CD4-positive, alpha-beta T cell treated with Interleukin-21 for 1 hour (primary cell): Measurements from ENCODE around the gene EXOC6B.

Experiments
- DNase-seq: peaks from one replicate; pipeline ENCODE4 v3.0.0-alpha.2; 2020

Gene EXOC6B

GRCh38 chr2:72330652-72331051 lies 495.2 kb downstream of the EXOC6B start:
- no peak for DNase-seq

GRCh38 chr2:72326759-72327158 lies 499.1 kb downstream of the EXOC6B start:
- no peak for DNase-seq

- no peak for DNase-seq
Observed at GRCh38 chr2:72325592-72326422, 500.0 kb downstream of the EXOC6B start.

DNA sequence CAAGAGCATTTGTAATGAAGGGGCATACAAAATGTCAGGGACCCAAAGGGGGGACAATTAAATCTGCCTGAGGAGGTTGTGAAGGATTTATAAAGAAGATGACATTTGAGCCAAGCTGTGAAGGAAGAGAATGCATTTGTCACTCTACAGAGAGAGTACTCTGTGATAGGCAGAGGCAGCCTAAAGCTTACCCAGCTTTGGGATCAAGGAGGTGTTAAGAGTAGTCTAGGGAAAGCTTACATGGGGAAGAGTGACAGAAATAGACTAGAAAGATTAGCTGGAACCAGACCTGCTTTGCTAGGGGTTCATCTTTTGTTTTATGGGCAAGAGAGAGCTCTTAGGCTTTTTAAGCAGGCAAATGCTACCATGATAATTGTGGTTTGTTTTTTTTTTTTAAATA lies 509.1 kb downstream of the EXOC6B start:
- no peak for DNase-seq

DNA sequence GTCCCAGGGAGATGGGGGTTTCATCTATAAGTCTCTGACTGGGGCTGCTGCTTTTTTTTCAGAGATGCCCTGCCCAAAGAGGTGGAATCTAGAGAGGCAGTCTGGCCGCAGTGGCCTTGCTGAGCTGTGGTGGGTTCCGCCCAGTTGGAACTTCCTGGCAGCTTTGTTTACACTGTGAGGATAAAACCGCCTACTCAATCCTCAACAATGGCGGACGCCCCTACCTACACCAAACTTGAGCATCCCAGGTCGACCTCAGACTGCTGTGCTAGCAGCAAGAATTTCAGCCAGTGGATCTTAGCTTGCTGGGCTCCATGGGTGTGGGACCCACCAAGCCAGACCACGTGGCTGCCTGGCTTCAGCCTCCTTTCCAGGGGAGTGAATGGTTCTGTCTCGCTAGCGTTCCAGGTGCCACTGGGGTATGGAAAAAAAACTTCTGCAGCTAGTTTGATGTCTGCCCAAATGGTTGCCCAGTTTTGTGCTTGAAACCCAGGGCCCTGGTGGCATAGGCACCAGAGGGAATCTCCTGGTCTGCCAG lies 525.6 kb downstream of the EXOC6B start:
- DNase-seq = no peak

DNA sequence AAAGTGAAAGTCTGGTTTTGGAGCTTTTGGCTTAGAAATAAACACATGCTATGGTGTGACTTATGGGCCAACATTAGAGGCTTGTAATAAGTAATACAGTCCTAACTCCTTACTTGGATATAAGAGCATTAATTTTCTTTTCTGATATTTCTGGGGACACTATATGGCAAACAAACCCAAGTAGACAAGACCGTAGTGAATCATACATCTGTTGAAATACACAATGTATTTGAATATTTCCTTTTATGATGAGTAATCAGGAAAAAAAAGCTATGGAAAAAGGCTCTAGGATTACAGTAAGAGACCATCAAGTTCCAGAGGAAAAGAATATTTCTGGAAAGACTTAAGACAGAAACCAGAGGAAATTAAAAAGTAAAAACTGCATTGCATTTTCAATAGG lies 532.2 kb downstream of the EXOC6B start:
- DNase-seq = no peak

- DNase-seq = no peak
Observed at GRCh38 chr2:72292433-72292832, 533.4 kb downstream of the EXOC6B start.

- no peak for DNase-seq
Observed at GRCh38 chr2:72291059-72291458, 534.8 kb downstream of the EXOC6B start.

DNA sequence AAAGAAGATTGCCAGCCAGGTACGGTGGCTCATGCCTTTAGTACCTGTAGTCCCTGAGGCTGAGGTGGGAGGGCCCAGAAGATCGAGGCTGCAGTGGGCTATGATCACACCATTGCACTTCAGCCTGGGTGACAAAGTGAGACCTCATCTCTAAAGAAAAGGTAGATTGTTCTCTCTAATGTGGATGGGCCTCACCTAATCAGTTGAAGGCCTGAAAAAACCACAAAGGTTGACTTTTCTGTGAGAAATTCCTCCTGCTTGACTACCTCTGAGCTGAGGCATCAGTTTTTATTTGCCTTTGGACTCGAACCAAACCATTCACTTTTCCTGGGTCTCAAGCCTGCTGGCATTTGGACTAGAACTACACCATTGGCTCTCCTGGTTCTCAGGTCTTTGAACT lies 536.1 kb downstream of the EXOC6B start:
- DNase-seq = no peak

DNA sequence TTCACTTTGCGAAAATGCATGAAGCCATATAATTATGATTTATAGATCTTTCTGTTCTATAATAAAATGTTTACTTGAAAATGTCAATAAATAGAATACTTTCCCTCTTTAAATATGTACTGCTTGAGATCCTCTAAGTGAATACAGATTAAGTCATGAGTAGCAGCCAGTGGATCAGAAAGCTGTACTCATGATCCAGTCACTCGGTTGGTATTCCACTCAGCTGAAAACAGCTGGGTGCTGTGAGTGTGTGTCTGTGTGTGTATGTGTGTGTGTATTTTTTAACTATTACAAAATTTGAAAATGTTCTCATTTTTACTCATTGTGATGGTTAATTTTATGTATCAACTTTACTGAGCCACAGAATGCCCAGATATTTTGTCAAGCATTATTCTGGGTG lies 536.5 kb downstream of the EXOC6B start:
- DNase-seq = no peak

GRCh38 chr2:72278046-72278445 lies 547.8 kb downstream of the EXOC6B start:
- DNase-seq = no peak

DNA sequence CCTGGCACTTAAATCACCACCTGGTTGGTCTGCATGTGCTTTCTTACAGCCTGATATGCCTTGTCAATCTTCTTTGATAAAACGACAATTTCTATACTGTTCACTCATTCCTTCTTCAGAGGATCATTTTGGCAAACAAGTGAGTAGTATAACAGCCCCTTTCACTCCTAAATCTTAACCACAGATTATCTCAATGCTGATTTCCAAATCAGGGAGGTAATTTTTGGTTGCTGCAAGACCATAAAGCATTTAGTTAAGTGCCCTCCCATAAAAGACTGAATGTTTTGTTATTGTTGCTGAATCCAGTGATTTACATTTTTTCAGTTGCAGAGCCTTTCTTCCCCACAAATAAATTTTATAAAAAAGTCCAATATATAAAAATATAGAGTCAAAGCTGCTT lies 549.0 kb downstream of the EXOC6B start:
- DNase-seq = no peak

DNA sequence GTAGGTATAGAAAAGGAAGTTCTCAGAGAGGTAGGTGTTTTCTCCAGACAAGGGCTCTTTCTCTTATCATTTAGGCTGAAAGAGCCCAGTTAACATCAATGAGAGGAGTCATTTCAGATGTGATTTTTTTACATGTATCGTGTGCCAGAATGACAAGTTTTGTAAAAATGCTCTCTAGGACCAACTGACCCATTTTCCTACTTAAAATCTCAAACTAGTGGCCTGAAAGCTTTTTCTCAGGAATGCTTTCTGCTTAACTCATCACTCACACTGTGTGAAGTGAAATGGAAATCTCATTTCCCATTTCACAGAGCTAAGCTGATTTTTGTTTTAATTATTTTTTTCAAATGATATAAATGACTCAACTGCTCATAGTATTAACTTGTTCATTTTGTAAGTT lies 549.5 kb downstream of the EXOC6B start:
- DNase-seq = no peak

DNA sequence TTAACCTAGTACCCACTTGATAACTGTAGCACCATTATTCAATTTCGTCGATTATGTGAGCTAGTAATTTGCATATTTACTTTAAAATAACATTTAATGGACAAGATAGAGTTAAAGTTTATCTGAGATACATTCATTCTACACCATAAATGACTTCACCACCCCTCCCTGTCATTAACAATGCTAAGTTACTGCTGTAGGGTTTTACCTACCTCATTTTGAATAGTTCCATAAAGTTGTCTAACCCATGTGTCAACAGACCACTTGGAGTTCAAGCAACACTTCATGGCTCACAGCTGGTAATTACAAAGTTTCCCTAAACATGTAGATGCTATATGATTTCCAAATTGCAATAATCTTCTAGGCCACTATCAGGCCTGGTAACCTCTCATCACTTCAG lies 550.7 kb downstream of the EXOC6B start:
- no peak for DNase-seq

GRCh38 chr2:72274380-72274797 lies 551.4 kb downstream of the EXOC6B start:
- no peak for DNase-seq

GRCh38 chr2:72273384-72273783 lies 552.4 kb downstream of the EXOC6B start:
- no peak for DNase-seq

DNA sequence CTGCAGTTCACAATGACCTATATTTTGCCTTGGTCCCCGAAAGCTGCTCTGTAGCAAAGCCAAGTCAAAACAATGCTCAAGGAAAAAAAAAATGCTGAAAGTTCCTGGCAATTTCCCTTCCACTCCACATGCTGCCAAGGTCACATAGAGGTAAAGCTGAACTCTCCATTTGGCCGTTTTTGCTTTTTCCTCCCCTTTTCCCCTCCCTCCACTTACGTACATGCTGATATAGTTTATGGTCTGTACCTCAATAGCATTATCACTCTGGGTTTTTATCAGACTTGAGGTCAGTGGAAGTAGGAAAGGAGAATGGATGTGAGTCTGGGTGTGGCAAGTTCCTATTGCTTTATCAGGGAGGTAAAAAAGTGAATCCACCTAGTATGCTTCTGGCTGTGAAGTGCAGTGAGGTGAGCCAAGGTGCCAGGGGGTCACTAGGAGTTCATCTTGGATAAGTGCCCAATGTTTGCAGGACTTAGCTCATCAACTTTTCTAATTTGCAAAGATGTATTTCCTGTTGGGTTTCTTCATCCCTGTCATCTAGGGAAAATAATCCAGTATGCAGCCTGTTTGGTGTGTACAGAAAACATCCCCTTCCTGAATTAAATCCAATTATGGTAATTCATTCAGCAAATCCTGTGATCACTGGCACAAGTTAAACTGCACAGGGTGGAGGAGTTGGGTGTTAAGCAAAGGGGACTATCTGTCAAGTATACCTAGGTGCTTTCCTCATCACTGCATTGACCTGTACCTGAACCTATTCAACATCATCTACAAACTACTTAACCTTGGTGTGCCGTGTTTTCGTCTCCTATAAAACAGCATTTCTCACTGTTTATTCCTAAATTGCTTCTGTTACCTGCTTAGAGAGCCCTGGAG lies 553.8 kb downstream of the EXOC6B start:
- no peak for DNase-seq

GRCh38 chr2:72271276-72271614 lies 554.6 kb downstream of the EXOC6B start:
- DNase-seq = no peak

GRCh38 chr2:72270556-72271275 lies 555.1 kb downstream of the EXOC6B start:
- DNase-seq = no peak

GRCh38 chr2:72263776-72264060 lies 562.1 kb downstream of the EXOC6B start:
- DNase-seq = no peak

DNA sequence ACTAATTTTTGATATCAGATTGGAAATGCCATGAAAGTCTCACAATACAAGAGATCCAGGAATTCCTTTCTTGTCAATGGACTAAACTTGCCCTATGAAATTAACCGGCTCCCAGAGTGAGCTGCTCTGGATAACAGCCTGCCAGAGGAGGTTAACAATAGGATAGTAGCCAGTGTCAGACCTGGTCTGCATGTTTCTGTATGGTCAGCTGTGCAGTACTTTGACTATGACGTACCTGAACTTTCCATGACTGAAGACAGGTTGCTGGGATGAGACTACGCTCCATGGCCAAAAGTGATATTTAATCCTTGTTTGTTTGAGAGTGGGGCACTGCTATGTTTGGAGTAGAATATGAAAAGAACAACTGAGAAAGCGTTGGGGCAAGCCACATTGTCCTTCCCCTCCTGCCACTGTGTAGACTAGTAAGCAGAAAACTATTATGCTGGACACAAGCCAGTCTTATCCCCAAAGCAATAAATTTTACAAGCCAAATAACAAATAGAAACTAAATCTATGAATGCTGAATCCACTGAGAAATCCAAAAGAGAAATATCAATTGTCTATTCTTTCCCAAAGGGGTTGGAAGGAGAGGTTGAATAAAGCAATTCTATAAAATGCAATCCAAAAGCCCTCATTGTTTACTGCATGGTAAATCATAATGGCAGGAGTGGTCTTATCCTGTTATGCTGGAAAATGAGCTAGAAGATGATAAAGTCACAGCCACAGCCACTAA lies 562.6 kb downstream of the EXOC6B start:
- no peak for DNase-seq

GRCh38 chr2:72261076-72261475 lies 564.8 kb downstream of the EXOC6B start:
- DNase-seq = no peak

DNA sequence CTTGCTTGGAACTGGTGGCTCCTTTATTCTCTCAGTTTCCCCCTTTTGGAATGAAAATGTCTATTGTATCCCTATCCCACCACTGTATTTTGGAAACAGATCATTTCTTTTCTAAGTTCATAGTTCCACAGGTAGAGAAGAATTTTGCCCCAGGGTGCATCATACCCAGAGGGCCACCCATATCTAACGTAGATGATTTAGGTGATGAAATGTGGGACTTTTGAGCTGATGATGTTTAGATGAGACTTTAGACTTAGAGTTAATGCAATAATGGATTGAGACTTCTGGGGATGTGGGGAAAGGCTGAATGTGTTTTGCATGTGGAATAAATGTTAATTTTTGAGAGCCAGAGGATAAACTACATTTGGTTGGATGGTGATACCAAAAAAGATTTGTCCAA lies 570.3 kb downstream of the EXOC6B start:
- no peak for DNase-seq
